Measurements from ENCODE around the gene RAB31.

RAB31 gene

DNA sequence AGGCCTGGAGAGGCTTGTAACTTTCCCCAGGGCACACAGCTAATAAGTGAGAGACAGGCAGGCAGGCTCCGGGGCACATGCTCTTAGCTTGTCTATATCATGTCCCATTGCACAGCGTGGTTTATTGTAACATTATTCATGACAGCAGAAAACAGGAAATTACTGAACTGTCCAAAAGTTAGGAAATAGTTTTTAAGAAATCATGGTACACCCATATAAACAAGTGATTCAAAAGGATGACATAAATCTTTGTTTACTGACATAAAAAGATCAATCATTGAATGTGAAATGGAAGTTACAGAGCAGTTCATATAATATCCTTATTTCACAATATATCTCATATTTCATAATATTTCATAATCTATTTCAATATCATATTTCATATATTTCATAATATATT lies 143.4 kb downstream of the RAB31 start:
- Histone ChIP-seq H3K36me3 (ENCODE audit: low read depth) (no peaks in the 10 kb centered on the region; the same call in 1 of the 2 replicates), H3K4me3 (ENCODE audit: severe bottlenecking) (no peak overlapping the region), H3K4me1 (ENCODE audit: insufficient read depth, poor library complexity, severe bottlenecking) (peaks cover 23% of the 10 kb centered on the region), H3K9me3 (ENCODE audit: severe bottlenecking) (no peaks in the 10 kb centered on the region), H3K27me3 (ENCODE audit: insufficient read depth, poor library complexity, severe bottlenecking) (no peaks in the 10 kb centered on the region), H3K27ac (ENCODE audit: poor library complexity, severe bottlenecking) (peak overlapping the region; percentile 37)
- TF ChIP-seq, protein P1, sequence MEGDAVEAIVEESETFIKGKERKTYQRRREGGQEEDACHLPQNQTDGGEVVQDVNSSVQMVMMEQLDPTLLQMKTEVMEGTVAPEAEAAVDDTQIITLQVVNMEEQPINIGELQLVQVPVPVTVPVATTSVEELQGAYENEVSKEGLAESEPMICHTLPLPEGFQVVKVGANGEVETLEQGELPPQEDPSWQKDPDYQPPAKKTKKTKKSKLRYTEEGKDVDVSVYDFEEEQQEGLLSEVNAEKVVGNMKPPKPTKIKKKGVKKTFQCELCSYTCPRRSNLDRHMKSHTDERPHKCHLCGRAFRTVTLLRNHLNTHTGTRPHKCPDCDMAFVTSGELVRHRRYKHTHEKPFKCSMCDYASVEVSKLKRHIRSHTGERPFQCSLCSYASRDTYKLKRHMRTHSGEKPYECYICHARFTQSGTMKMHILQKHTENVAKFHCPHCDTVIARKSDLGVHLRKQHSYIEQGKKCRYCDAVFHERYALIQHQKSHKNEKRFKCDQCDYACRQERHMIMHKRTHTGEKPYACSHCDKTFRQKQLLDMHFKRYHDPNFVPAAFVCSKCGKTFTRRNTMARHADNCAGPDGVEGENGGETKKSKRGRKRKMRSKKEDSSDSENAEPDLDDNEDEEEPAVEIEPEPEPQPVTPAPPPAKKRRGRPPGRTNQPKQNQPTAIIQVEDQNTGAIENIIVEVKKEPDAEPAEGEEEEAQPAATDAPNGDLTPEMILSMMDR (IDR thresholded peaks at IDR 0.05; ENCODE audit: poor library complexity, severe bottlenecking) = no peak
- ATAC-seq (ENCODE audit: low read depth) (peak; percentile 79), DNase-seq (ENCODE audit: low spot score) (no peak)

DNA sequence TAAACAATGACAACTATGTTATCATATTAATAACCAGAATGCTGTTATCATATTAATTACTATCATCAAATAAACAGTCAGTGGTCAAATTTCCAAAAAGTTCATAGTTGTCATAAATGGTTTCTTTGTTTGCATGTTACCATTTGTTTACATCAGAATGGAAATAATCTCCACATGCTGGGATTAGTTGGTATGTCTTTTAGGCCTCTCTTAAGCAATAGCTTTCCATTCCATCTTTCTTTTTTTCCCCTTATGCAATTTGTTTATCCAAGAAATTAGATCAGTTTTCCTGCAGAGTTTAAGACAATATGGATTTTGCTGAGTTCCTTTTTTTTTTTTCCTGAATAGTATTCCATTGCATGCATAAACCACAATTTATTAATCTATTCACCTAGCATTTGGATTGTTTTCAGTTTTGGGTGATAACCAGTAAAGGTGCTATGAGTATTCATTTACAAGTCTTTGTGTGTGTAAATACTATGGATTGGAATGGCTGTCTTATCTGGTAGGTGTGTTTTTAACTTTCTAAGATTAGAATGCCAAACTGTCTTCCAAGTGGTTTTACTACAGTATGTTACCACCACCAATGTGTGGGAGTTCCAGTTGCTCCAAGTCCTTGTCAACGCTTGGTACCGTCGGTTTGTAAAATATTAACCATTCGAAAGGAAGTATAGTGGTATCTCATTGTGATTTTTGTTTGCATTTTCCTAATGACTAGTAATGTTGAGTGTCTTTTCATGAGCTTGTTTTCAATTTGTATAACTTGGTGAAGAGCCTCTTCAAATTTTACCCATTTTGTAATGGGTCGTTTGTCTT lies 144.4 kb downstream of the RAB31 start:
- DNase-seq (ENCODE audit: low spot score) = no peak
- Histone ChIP-seq H3K9me3 (ENCODE audit: severe bottlenecking) (no peaks in the 10 kb centered on the region), H3K4me3 (ENCODE audit: severe bottlenecking) (no peak overlapping the region), H3K4me1 (ENCODE audit: insufficient read depth, poor library complexity, severe bottlenecking) (peaks cover 23% of the 10 kb centered on the region), H3K36me3 (ENCODE audit: low read depth) (no peaks in the 10 kb centered on the region; the same call in 1 of the 2 replicates), H3K27me3 (ENCODE audit: insufficient read depth, poor library complexity, severe bottlenecking) (no peaks in the 10 kb centered on the region), H3K27ac (ENCODE audit: poor library complexity, severe bottlenecking) (no peak overlapping the region)
- TF ChIP-seq, protein P1 (IDR thresholded peaks at IDR 0.05; ENCODE audit: poor library complexity, severe bottlenecking) = no peak
- no peak for ATAC-seq (ENCODE audit: low read depth)

DNA sequence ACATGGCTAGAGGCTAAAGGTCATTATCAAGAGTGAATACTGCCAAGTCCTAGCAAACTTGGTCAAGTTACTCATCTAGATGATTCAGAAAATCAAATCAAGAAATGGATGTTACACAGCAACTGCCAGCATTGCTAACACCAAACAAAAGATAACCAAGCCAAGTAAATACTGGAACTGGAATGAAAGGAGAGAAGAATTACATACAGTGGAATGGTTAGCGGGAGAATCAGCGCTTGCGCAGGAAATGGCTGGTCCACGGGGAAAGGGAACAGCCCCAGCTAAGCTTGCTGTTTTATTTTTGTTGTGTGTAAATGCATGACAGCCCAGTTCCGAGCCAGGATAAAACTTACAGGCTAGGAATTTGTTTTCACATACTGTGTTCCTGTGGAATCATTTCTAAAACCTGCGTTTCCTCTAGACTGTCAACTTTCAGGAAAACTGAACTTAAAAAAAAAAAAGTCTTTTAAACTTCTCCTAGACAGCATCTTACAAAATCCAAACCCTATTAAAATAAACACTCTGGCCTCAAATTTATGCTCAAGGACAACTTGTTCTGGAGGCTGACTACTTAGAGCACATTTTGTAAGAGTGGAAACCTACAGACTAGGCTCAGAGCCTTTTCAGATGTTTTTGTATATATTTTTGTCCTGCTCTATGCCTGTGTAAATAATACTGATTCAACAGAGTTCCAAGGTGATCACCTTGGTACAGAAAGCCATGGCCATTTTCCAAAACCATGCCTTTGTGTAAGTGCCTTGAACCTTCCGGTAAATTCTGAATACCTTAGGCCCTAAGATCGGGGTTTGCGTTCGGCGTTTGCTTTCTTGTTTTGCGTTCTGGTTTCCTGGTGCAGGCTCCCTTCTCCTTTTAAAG lies 146.9 kb downstream of the RAB31 start:
- DNase-seq (ENCODE audit: low spot score) = no peak
- H3K9me3 ChIP-seq (ENCODE audit: severe bottlenecking) = no peaks in the 10 kb centered on the region
- H3K36me3 ChIP-seq (ENCODE audit: low read depth) = no peaks in the 10 kb centered on the region; the same call in 1 of the 2 replicates
- TF ChIP-seq, protein P1 (IDR thresholded peaks at IDR 0.05; ENCODE audit: poor library complexity, severe bottlenecking) = no peak
- H3K27ac ChIP-seq (ENCODE audit: poor library complexity, severe bottlenecking) = no peak overlapping the region
- H3K4me1 ChIP-seq (ENCODE audit: insufficient read depth, poor library complexity, severe bottlenecking) = peaks cover 21% of the 10 kb centered on the region
- no peak for ATAC-seq (ENCODE audit: low read depth)
- no peak overlapping the region for H3K4me3 ChIP-seq (ENCODE audit: severe bottlenecking)
- no peaks in the 10 kb centered on the region for H3K27me3 ChIP-seq (ENCODE audit: insufficient read depth, poor library complexity, severe bottlenecking)

DNA sequence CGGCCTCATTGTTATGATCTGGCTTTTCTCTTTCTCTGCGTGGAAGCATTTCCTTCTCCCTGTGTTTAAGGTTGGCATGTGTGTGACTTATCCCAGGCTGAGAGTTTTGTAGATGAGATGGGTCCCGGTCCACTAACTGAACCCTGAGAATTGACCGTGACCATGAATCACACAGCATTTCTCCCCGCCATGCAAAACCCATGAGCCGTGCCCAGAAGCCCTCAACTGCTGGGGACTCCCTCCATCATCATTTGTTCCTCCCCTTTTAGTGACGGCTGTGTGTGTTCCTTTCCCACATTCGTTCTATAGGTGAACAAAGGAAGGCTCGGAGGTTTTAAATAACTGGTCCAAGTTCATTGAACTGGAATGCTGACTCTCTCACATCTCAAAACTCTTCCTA lies 147.6 kb downstream of the RAB31 start:
- H3K4me1 ChIP-seq (ENCODE audit: insufficient read depth, poor library complexity, severe bottlenecking) = peaks cover 14% of the 10 kb centered on the region
- no peak for ATAC-seq (ENCODE audit: low read depth)
- H3K27me3 ChIP-seq (ENCODE audit: insufficient read depth, poor library complexity, severe bottlenecking) = no peaks in the 10 kb centered on the region
- H3K27ac ChIP-seq (ENCODE audit: poor library complexity, severe bottlenecking) = no peak overlapping the region
- H3K9me3 ChIP-seq (ENCODE audit: severe bottlenecking) = no peaks in the 10 kb centered on the region
- DNase-seq (ENCODE audit: low spot score) = no peak
- no peak overlapping the region for H3K4me3 ChIP-seq (ENCODE audit: severe bottlenecking)
- H3K36me3 ChIP-seq (ENCODE audit: low read depth) = no peaks in the 10 kb centered on the region; the same call in 1 of the 2 replicates
- TF ChIP-seq, protein P1 (IDR thresholded peaks at IDR 0.05; ENCODE audit: poor library complexity, severe bottlenecking) = no peak

Measured in RWPE2 (cell line).